Measurements from ENCODE around the gene RBM4. TPM values are rescaled to one million over a fixed set of nuclear protein-coding genes. Genes with fewer than 3 reads are reported as not detected.

Gene RBM4
- total and polyA plus RNA-seq, 2 experiments from 2014 or later: 79.0 to 121 TPM

GRCh38 chr11:66631883-66632282 lies 6.6 kb upstream of the RBM4 start:
- Histone ChIP-seq H2AFZ (no peak overlapping the region), H3K4me1 (ENCODE audit: insufficient read depth) (no peaks in the 10 kb centered on the region), H3K9me2 (ENCODE audit: insufficient read depth) (no peaks in the 10 kb centered on the region), H3K9ac (no peak overlapping the region), H3K79me2 (ENCODE audit: insufficient read depth) (peaks cover 100% of the 10 kb centered on the region), H3K4me3 (no peak overlapping the region), H3K36me3 (ENCODE audit: low read depth) (peaks cover 41% of the 10 kb centered on the region), H3K27me3 (replicated peaks; ENCODE audit: insufficient read depth) (no peaks in the 10 kb centered on the region), H3F3A (ENCODE audit: insufficient read depth) (peaks cover 28% of the 10 kb centered on the region), H3K9me3 (ENCODE audit: low read depth) (no peaks in the 10 kb centered on the region), H3K27ac (no peak overlapping the region), H4K20me1 (ENCODE audit: insufficient read depth) (peaks cover 17% of the 10 kb centered on the region), H3K4me2 (ENCODE audit: unreplicated experiment) (no peak overlapping the region)
- DNase-seq: no peak
- TF ChIP-seq EZH2 (IDR thresholded peaks at IDR 0.05; ENCODE audit: insufficient read depth, poor library complexity, severe bottlenecking) (no peak), EZH2phosphoT487 (IDR thresholded peaks at IDR 0.05; ENCODE audit: insufficient read depth, low read depth) (no peak)
- WGBS, 2 experiments (ENCODE audit: low coverage in 1 of 2, low lambda C conversion rate in 2 of 2, missing lambda C conversion rate in 2 of 2): 84 to 89% methylated on average over 6 of the region's 6 CpGs
- in situ Hi-C loops (cut with MboI): no loop called here

GRCh38 chr11:66632952-66633351 lies 5.6 kb upstream of the RBM4 start:
- H3K4me3 ChIP-seq: no peak overlapping the region
- peaks cover 9% of the 10 kb centered on the region; the same call in 1 of the 2 replicates for H4K20me1 ChIP-seq (ENCODE audit: insufficient read depth)
- no peaks in the 10 kb centered on the region for H3K9me3 ChIP-seq (ENCODE audit: low read depth)
- no peak overlapping the region for H3K4me2 ChIP-seq (ENCODE audit: unreplicated experiment)
- DNase-seq: no peak
- peaks cover 31% of the 10 kb centered on the region for H3K36me3 ChIP-seq (ENCODE audit: low read depth)
- H3K9me2 ChIP-seq (ENCODE audit: insufficient read depth): no peaks in the 10 kb centered on the region
- 78 to 83% methylated on average over 2 of the region's 2 CpGs for WGBS, 2 experiments (ENCODE audit: low coverage in 1 of 2, low lambda C conversion rate in 2 of 2, missing lambda C conversion rate in 2 of 2)
- no peak overlapping the region for H2AFZ ChIP-seq
- no peak overlapping the region for H3K27ac ChIP-seq
- H3F3A ChIP-seq (ENCODE audit: insufficient read depth): peaks cover 39% of the 10 kb centered on the region
- in situ Hi-C loops (cut with MboI): no loop called here
- H3K4me1 ChIP-seq (ENCODE audit: insufficient read depth): peaks cover 9% of the 10 kb centered on the region; the same call in 1 of the 2 replicates
- no peaks in the 10 kb centered on the region for H3K27me3 ChIP-seq (replicated peaks; ENCODE audit: insufficient read depth)
- H3K79me2 ChIP-seq (ENCODE audit: insufficient read depth): peaks cover 100% of the 10 kb centered on the region
- TF ChIP-seq EZH2 (IDR thresholded peaks at IDR 0.05; ENCODE audit: insufficient read depth, poor library complexity, severe bottlenecking): no peak
- TF ChIP-seq EZH2phosphoT487 (IDR thresholded peaks at IDR 0.05; ENCODE audit: insufficient read depth, low read depth): no peak
- H3K9ac ChIP-seq: no peak overlapping the region

GRCh38 chr11:66636411-66636810 lies 2.1 kb upstream of the RBM4 start:
- H3K4me2 ChIP-seq (ENCODE audit: unreplicated experiment): no peak overlapping the region
- no peak for DNase-seq
- no peaks in the 10 kb centered on the region for H3K9me3 ChIP-seq (ENCODE audit: low read depth)
- H3K9ac ChIP-seq: no peak overlapping the region
- H2AFZ ChIP-seq: no peak overlapping the region
- H3K4me3 ChIP-seq: no peak overlapping the region
- peaks cover 27% of the 10 kb centered on the region for H4K20me1 ChIP-seq (ENCODE audit: insufficient read depth)
- H3K79me2 ChIP-seq (ENCODE audit: insufficient read depth): peaks cover 96% of the 10 kb centered on the region
- peak overlapping the region; percentile 82 for H3K27ac ChIP-seq
- peaks cover 28% of the 10 kb centered on the region for H3K4me1 ChIP-seq (ENCODE audit: insufficient read depth)
- in situ Hi-C loops (cut with MboI): no loop called here
- 81 to 82% methylated on average over 3 of the region's 3 CpGs for WGBS, 2 experiments (ENCODE audit: low coverage in 1 of 2, low lambda C conversion rate in 2 of 2, missing lambda C conversion rate in 2 of 2)
- TF ChIP-seq EZH2 (IDR thresholded peaks at IDR 0.05; ENCODE audit: insufficient read depth, poor library complexity, severe bottlenecking): no peak
- no peak for TF ChIP-seq EZH2phosphoT487 (IDR thresholded peaks at IDR 0.05; ENCODE audit: insufficient read depth, low read depth)
- no peaks in the 10 kb centered on the region for H3K9me2 ChIP-seq (ENCODE audit: insufficient read depth)
- peaks cover 62% of the 10 kb centered on the region for H3F3A ChIP-seq (ENCODE audit: insufficient read depth)
- no peaks in the 10 kb centered on the region for H3K27me3 ChIP-seq (replicated peaks; ENCODE audit: insufficient read depth)
- peaks cover 16% of the 10 kb centered on the region; the same call in 1 of the 2 replicates for H3K36me3 ChIP-seq (ENCODE audit: low read depth)

- 33% methylated on average over 12 of the region's 12 CpGs for WGBS, 2 experiments (ENCODE audit: low coverage in 1 of 2, low lambda C conversion rate in 2 of 2, missing lambda C conversion rate in 2 of 2)
- no peaks in the 10 kb centered on the region for H3K27me3 ChIP-seq (replicated peaks; ENCODE audit: insufficient read depth)
- peaks cover 96% of the 10 kb centered on the region for H3K79me2 ChIP-seq (ENCODE audit: insufficient read depth)
- peak; percentile 47 for DNase-seq
- H3F3A ChIP-seq (ENCODE audit: insufficient read depth): peaks cover 64% of the 10 kb centered on the region
- no peaks in the 10 kb centered on the region for H3K9me2 ChIP-seq (ENCODE audit: insufficient read depth)
- peak overlapping the region; percentile 82 for H3K27ac ChIP-seq
- H3K4me1 ChIP-seq (ENCODE audit: insufficient read depth): peaks cover 40% of the 10 kb centered on the region
- H4K20me1 ChIP-seq (ENCODE audit: insufficient read depth): peaks cover 33% of the 10 kb centered on the region
- H3K9me3 ChIP-seq (ENCODE audit: low read depth): no peaks in the 10 kb centered on the region
- no peak for TF ChIP-seq EZH2phosphoT487 (IDR thresholded peaks at IDR 0.05; ENCODE audit: insufficient read depth, low read depth)
- TF ChIP-seq EZH2 (IDR thresholded peaks at IDR 0.05; ENCODE audit: insufficient read depth, poor library complexity, severe bottlenecking): no peak
- H3K4me3 ChIP-seq: peak overlapping the region; percentile 67
- peaks cover 24% of the 10 kb centered on the region for H3K36me3 ChIP-seq (ENCODE audit: low read depth)
- in situ Hi-C loops (cut with MboI): no loop called here
- peak overlapping the region; percentile 73 for H3K4me2 ChIP-seq (ENCODE audit: unreplicated experiment)
- peak overlapping the region; percentile 78 for H3K9ac ChIP-seq
- H2AFZ ChIP-seq: peak overlapping the region; percentile 64
These were observed 836 bp upstream of the RBM4 start for GRCh38 chr11:66637557-66638176.

Data from GM23248 (cell line).